ENCODE results near the gene GTF3C4.

DNA sequence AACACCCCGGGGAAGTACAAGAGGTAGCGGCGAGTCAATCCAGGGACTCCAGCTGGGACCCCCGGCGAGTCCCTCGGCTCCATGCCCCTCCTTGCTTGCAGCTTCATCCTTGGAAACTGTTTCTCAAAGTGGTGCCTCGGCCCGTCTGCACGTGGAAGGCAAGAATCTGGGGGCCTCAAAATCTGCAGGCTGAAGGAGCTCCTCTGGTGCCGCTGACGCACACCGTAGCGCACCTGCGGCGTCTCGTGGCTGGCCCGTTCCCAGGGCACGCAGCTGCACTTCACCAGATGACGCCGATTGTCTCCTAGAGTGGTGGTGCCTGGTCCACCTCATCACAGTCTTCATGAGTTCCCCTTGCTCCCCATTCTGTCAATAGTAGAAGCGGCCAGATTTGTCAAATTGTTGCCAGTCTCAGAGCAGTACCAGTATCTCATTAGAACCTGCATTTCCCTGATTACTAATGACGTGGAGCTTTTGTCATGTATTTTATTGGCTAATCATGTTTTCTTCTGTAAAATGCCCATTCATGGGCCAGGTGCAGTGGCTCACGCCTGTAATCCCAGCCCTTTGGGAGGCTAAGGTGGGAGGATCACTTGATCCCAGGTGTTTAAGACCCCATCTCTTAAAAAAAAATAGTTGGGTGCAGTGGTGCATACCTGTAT lies 38.6 kb downstream of the GTF3C4 start:
- TF ChIP-seq, protein P1, sequence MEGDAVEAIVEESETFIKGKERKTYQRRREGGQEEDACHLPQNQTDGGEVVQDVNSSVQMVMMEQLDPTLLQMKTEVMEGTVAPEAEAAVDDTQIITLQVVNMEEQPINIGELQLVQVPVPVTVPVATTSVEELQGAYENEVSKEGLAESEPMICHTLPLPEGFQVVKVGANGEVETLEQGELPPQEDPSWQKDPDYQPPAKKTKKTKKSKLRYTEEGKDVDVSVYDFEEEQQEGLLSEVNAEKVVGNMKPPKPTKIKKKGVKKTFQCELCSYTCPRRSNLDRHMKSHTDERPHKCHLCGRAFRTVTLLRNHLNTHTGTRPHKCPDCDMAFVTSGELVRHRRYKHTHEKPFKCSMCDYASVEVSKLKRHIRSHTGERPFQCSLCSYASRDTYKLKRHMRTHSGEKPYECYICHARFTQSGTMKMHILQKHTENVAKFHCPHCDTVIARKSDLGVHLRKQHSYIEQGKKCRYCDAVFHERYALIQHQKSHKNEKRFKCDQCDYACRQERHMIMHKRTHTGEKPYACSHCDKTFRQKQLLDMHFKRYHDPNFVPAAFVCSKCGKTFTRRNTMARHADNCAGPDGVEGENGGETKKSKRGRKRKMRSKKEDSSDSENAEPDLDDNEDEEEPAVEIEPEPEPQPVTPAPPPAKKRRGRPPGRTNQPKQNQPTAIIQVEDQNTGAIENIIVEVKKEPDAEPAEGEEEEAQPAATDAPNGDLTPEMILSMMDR (IDR thresholded peaks at IDR 0.05), result no peak
- no peak for TF ChIP-seq POLR2A (IDR thresholded peaks at IDR 0.05)

Data from body of pancreas (tissue), 4 donors.